Sigmoid colon (tissue), 7 donors: ENCODE results near the gene STIM2. TPM values are rescaled to one million over a fixed set of nuclear protein-coding genes. Genes with fewer than 3 reads are reported as not detected.
"Not testable (repeated sequence)": the region's sequence is repeated elsewhere in the genome, so short reads cannot be mapped to it uniquely, and the experiment has no call there.

Experiments used
- DNase-seq: peaks from one replicate; pipeline ENCODE4 v3.0.0-alpha.2; 2019
- H3K27ac ChIP-seq, 4 donors: fragments of 200-600 bp; sonication (generic); one replicate each; pipeline ENCODE4 v1.5.1; 2016 to 2019; ENCODE audit warnings: mild to moderate bottlenecking in 1 of 4
- H3K27me3 ChIP-seq, 3 donors: fragments of 200-600 bp; sonication (generic); one replicate each; pipeline ENCODE4 v1.5.1; 2019; ENCODE audit warnings: mild to moderate bottlenecking in 1 of 3
- H3K36me3 ChIP-seq, 4 donors: fragments of 200-600 bp; sonication (generic); one replicate each; pipeline ENCODE4 v1.5.1; 2016 to 2019
- H3K4me1 ChIP-seq, 4 donors: fragments of 200-600 bp; sonication (generic); one replicate each; pipeline ENCODE4 v1.5.1; 2017 to 2019
- H3K4me3 ChIP-seq, 4 donors: fragments of 200-600 bp; sonication (generic); one replicate each; pipeline ENCODE4 v1.5.1; 2017 to 2019; ENCODE audit warnings: mild to moderate bottlenecking in 2 of 4, moderate library complexity in 1 of 4
- H3K9me3 ChIP-seq, 4 donors: fragments of 200-600 bp in 3 of 4; sonication (generic) in 3 of 4; one replicate each; pipeline versions ENCODE4 v1.5.1 to v1.6.1; 2013 to 2019
- EP300 ChIP-seq, 4 donors: sonication (generic); formaldehyde crosslinking; IDR thresholded peaks; one replicate each; pipeline ENCODE4 v1.6.1; 2017; ENCODE audit warnings: antibody characterized with exemption in 4 of 4
- POLR2A ChIP-seq, 2 donors: fragments of 450-650 bp; IDR thresholded peaks; one replicate each; pipeline ENCODE4 v1.6.1; 2016; ENCODE audit warnings: antibody characterized with exemption in 2 of 2, mild to moderate bottlenecking in 2 of 2, moderate library complexity in 2 of 2
- POLR2AphosphoS5 ChIP-seq, 4 donors: sonication (generic); formaldehyde crosslinking; IDR thresholded peaks; one replicate each; pipeline ENCODE4 v1.6.1; 2017; ENCODE audit warnings: antibody characterized with exemption in 4 of 4
- WGBS, 2 donors: extraction: QIAGEN DNeasy Blood & Tissue Kit; methylation state at CpG; one replicate each; pipeline ENCODE4 v1.1.7; 2013; 5-methylcytosine and 5-hydroxymethylcytosine counted together
- intact Hi-C: fragments of 100-400 bp; cut with DNase I; formaldehyde crosslinking; loops from one replicate; pipeline ENCODE4 v1.15.1; 2023
- polyA plus RNA-seq, 3 donors: library from polyadenylated mRNA; stranded (reverse); fragments of 200-250 nt; gene quantifications; one replicate each; pipeline ENCODE4 v1.2.3, GENCODE V29; 2013
- total RNA-seq, 4 donors: library from RNA; depleted of rRNA; stranded (reverse); fragments of >200 nt; gene quantifications; one replicate each; pipeline ENCODE4 v1.1.0, GENCODE V29; 2016
- TF ChIP-seq, protein P1 (sequence below), 4 experiments: fragments of 450-650 bp in 3 of 4; fragments of 200-600 bp in 1 of 4; IDR thresholded peaks; one replicate each; pipeline ENCODE4 v1.5.1; 2016 to 2019; ENCODE audit warnings: antibody characterized with exemption in 4 of 4, mild to moderate bottlenecking in 3 of 4, moderate library complexity in 2 of 4
- donor health status: healthy with polysubstance abuse.
- donor health status: Bipolar disorder and iron deficiency.
- donor health status: healthy.

STIM2 gene
- total and polyA plus RNA-seq, 7 donors = 3.0 to 16.8 (median 14.1) TPM

GRCh38 chr4:26964994-26965393 is 104.4 kb downstream of the STIM2 start:
- TF ChIP-seq EP300 (IDR thresholded peaks at IDR 0.05) = no peak
- no peak for TF ChIP-seq POLR2AphosphoS5 (IDR thresholded peaks at IDR 0.05)
- TF ChIP-seq, protein P1, sequence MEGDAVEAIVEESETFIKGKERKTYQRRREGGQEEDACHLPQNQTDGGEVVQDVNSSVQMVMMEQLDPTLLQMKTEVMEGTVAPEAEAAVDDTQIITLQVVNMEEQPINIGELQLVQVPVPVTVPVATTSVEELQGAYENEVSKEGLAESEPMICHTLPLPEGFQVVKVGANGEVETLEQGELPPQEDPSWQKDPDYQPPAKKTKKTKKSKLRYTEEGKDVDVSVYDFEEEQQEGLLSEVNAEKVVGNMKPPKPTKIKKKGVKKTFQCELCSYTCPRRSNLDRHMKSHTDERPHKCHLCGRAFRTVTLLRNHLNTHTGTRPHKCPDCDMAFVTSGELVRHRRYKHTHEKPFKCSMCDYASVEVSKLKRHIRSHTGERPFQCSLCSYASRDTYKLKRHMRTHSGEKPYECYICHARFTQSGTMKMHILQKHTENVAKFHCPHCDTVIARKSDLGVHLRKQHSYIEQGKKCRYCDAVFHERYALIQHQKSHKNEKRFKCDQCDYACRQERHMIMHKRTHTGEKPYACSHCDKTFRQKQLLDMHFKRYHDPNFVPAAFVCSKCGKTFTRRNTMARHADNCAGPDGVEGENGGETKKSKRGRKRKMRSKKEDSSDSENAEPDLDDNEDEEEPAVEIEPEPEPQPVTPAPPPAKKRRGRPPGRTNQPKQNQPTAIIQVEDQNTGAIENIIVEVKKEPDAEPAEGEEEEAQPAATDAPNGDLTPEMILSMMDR (IDR thresholded peaks at IDR 0.05) = no peak
- TF ChIP-seq POLR2A (IDR thresholded peaks at IDR 0.05) = no peak
- intact Hi-C loops = no loop called here
- Histone ChIP-seq H3K27me3 (no peaks in the 10 kb centered on the region), H3K4me3 (no peak overlapping the region), H3K27ac (no peak overlapping the region), H3K9me3 (no peaks in the 10 kb centered on the region), H3K36me3 (no peaks in the 10 kb centered on the region), H3K4me1 (peaks cover 0 to 14% (median 3%) of the 10 kb centered on the region in 4 donors)
- DNase-seq = no peak
- WGBS, 2 donors = 89 to 95% methylated on average over 1 of the region's 1 CpG

DNA sequence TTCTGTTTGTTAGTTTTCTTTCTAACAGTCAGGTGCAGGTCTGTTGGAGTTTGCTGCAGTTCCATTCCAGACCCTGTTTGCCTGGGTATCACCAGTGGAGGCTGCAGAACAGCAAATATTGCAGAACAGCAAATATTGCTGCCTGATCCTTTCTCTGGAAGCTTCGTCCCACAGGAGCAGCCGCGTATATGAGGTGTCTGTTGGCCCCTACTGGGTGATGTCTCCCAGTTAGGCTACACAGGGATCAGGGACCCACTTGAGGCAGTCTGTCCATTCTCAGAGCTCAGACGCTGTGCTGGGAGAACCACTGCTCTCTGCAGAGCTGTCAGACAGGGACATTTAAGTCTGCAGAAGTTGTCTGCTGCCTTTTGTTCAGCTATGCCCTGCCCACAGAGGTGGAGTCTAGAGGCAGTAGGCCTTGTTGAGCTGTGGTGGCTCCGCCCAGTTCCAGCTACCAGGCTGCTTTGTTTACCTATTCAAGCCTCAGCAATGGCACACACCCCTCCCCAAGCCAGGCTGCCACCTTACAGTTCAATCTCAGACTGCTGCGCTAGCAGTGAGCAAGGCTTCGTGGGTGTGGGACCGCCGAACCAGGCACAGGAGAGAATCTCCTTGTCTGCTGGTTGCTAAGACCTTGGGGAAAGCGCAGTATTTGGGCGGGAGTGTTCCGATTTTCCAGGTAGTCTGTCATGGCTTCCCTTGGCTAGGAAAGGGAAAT is 115.0 kb downstream of the STIM2 start:
- peak; percentile 50 for DNase-seq
- H3K27me3 ChIP-seq, H3K27ac ChIP-seq, H3K4me1 ChIP-seq, H3K4me3 ChIP-seq, H3K9me3 ChIP-seq, H3K36me3 ChIP-seq, intact Hi-C loops: not testable (repeated sequence)
- 97% methylated on average over 12 of the region's 12 CpGs for WGBS, 2 donors

GRCh38 chr4:26978387-26979053 is 117.9 kb downstream of the STIM2 start:
- WGBS, 2 donors = 81 to 99% methylated on average over 2 of the region's 2 CpGs
- Histone ChIP-seq H3K36me3 (no peaks in the 10 kb centered on the region), H3K4me3 (no peak overlapping the region)

DNA sequence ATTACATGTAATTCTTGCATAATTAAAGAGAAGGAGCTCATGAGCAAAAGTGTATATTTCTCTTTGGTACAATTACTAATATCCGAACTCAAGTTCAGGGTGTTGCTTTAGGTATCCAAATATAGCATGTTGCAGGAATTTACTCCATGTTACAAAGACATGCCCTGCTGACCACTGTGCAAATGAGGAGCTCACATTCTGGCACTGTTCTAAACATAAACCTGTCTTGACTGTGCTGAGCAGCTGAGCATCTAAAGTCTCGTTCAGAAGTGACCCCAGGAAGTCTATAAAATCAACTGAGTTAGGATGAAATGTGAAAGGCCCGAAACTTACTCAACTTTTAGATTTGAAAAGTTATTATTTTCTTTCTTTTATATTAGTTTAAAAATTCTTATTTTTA is 124.3 kb downstream of the STIM2 start:
- H3K36me3 ChIP-seq = no peaks in the 10 kb centered on the region
- no peaks in the 10 kb centered on the region for H3K9me3 ChIP-seq
- H3K4me1 ChIP-seq = peaks cover 0 to 5% (median 2%) of the 10 kb centered on the region in 4 donors
- TF ChIP-seq POLR2AphosphoS5 (IDR thresholded peaks at IDR 0.05) (no peak), POLR2A (IDR thresholded peaks at IDR 0.05) (no peak)
- no peak for DNase-seq
- H3K27ac ChIP-seq = no peak overlapping the region
- WGBS, 2 donors = 86 to 87% methylated on average over 3 of the region's 3 CpGs
- H3K4me3 ChIP-seq = no peak overlapping the region
- H3K27me3 ChIP-seq = no peaks in the 10 kb centered on the region
- intact Hi-C loops = no loop called here

More at GRCh38 chr4:26978387-26979053, 117.9 kb downstream of the STIM2 start:
- no peaks in the 10 kb centered on the region for H3K9me3 ChIP-seq
- no peaks in the 10 kb centered on the region for H3K4me1 ChIP-seq
- intact Hi-C loops = no loop called here
- TF ChIP-seq EP300 (IDR thresholded peaks at IDR 0.05) (no peak), POLR2A (IDR thresholded peaks at IDR 0.05) (no peak), POLR2AphosphoS5 (IDR thresholded peaks at IDR 0.05) (no peak)
- TF ChIP-seq, protein P1 (IDR thresholded peaks at IDR 0.05) = no peak
- no peak for DNase-seq
- no peak overlapping the region for H3K27ac ChIP-seq
- no peaks in the 10 kb centered on the region for H3K27me3 ChIP-seq

- Histone ChIP-seq H3K36me3 (no peaks in the 10 kb centered on the region), H3K27me3 (no peaks in the 10 kb centered on the region), H3K4me1 (peaks cover 0 to 5% (median 2%) of the 10 kb centered on the region in 4 donors), H3K4me3 (no peak overlapping the region), H3K9me3 (no peaks in the 10 kb centered on the region), H3K27ac (no peak overlapping the region)
- DNase-seq = no peak
- TF ChIP-seq, protein P1 (IDR thresholded peaks at IDR 0.05) = no peak
- no peak for TF ChIP-seq POLR2AphosphoS5 (IDR thresholded peaks at IDR 0.05)
- TF ChIP-seq POLR2A (IDR thresholded peaks at IDR 0.05) = no peak
- TF ChIP-seq EP300 (IDR thresholded peaks at IDR 0.05) = no peak
- intact Hi-C loops = no loop called here
- 29 to 43% methylated on average over 3 of the region's 3 CpGs for WGBS, 2 donors
Observed at GRCh38 chr4:26985873-26986272, 125.2 kb downstream of the STIM2 start.
